HEK293 (cell line): Measurements from ENCODE around the gene EXD1.
A peak's percentile ranks its signal among the peaks of the same experiment; 100 is the strongest.

Experiments used
- BCL11B ChIP-seq: fragments of 450-650 bp; formaldehyde crosslinking; IDR thresholded peaks from 2 replicates; pipeline ENCODE4 v1.5.1; 2016; ENCODE audit warnings: low read depth, missing biosample characterization, missing genetic modification characterization
- FEZF1 ChIP-seq: fragments of 450-650 bp; formaldehyde crosslinking; IDR thresholded peaks from 2 replicates; pipeline ENCODE4 v1.5.1; 2016; ENCODE audit warnings: missing biosample characterization, missing genetic modification characterization
- GLI4 ChIP-seq: fragments of 450-650 bp; formaldehyde crosslinking; IDR thresholded peaks from 2 replicates; pipeline ENCODE4 v1.5.1; 2016; ENCODE audit warnings: missing biosample characterization, missing genetic modification characterization
- KLF1 ChIP-seq: fragments of 450-650 bp; formaldehyde crosslinking; IDR thresholded peaks from 2 replicates; pipeline ENCODE4 v1.5.1; 2016; ENCODE audit warnings: missing biosample characterization, missing genetic modification characterization
- OVOL3 ChIP-seq: fragments of 450-650 bp; formaldehyde crosslinking; IDR thresholded peaks from 2 replicates; pipeline ENCODE4 v1.5.1; 2016; ENCODE audit warnings: missing biosample characterization, missing genetic modification characterization
- SP3 ChIP-seq: fragments of 450-650 bp; formaldehyde crosslinking; IDR thresholded peaks from 2 replicates; pipeline ENCODE4 v1.5.1; 2016; ENCODE audit warnings: missing biosample characterization, missing genetic modification characterization
- ZBTB17 ChIP-seq: fragments of 450-650 bp; formaldehyde crosslinking; IDR thresholded peaks from 2 replicates; pipeline ENCODE4 v1.5.1; 2016; ENCODE audit warnings: missing biosample characterization, missing genetic modification characterization
- ZBTB48 ChIP-seq: fragments of 450-650 bp; formaldehyde crosslinking; IDR thresholded peaks from 2 replicates; pipeline ENCODE4 v1.5.1; 2016; ENCODE audit warnings: missing biosample characterization, missing genetic modification characterization
- ZNF114 ChIP-seq: fragments of 450-650 bp; formaldehyde crosslinking; IDR thresholded peaks from 2 replicates; pipeline ENCODE4 v1.5.0; 2017; ENCODE audit warnings: missing biosample characterization, missing genetic modification characterization
- ZNF133 ChIP-seq: fragments of 450-650 bp; formaldehyde crosslinking; IDR thresholded peaks from 2 replicates; pipeline ENCODE4 v1.5.1; 2016; ENCODE audit warnings: missing biosample characterization, missing genetic modification characterization
- ZNF202 ChIP-seq: fragments of 450-650 bp; formaldehyde crosslinking; IDR thresholded peaks from 2 replicates; pipeline ENCODE4 v1.5.1; 2016; ENCODE audit warnings: missing biosample characterization, missing genetic modification characterization, borderline replicate concordance
- ZNF23 ChIP-seq: fragments of 450-650 bp; formaldehyde crosslinking; IDR thresholded peaks from 2 replicates; pipeline ENCODE4 v1.5.1; 2016; ENCODE audit warnings: missing biosample characterization, missing genetic modification characterization, borderline replicate concordance
- ZNF280C ChIP-seq: fragments of 450-650 bp; formaldehyde crosslinking; IDR thresholded peaks from 2 replicates; pipeline ENCODE4 v1.5.1; 2016; ENCODE audit warnings: missing biosample characterization, missing genetic modification characterization
- ZNF292 ChIP-seq: fragments of 450-650 bp; formaldehyde crosslinking; IDR thresholded peaks from 2 replicates; pipeline ENCODE4 v1.5.1; 2016; ENCODE audit warnings: low read depth, missing biosample characterization, missing genetic modification characterization, borderline replicate concordance
- ZNF311 ChIP-seq: fragments of 450-650 bp; formaldehyde crosslinking; IDR thresholded peaks from 2 replicates; pipeline ENCODE4 v1.5.1; 2017; ENCODE audit warnings: missing biosample characterization, missing genetic modification characterization, borderline replicate concordance
- ZNF335 ChIP-seq: fragments of 450-650 bp; formaldehyde crosslinking; conservative IDR thresholded peaks from 2 replicates; pipeline ENCODE4 v1.5.1; 2016; ENCODE audit warnings: missing biosample characterization, missing genetic modification characterization
- ZNF560 ChIP-seq: fragments of 450-650 bp; formaldehyde crosslinking; IDR thresholded peaks from 2 replicates; pipeline ENCODE4 v1.5.1; 2017; ENCODE audit warnings: missing biosample characterization, missing genetic modification characterization, borderline replicate concordance
- ZNF600 ChIP-seq: fragments of 450-650 bp; formaldehyde crosslinking; IDR thresholded peaks from 2 replicates; pipeline ENCODE4 v1.5.1; 2016; ENCODE audit warnings: missing biosample characterization, missing genetic modification characterization
- ZNF629 ChIP-seq: fragments of 450-650 bp; formaldehyde crosslinking; IDR thresholded peaks from 2 replicates; pipeline ENCODE4 v1.5.1; 2017; ENCODE audit warnings: missing biosample characterization, missing genetic modification characterization
- ZNF658 ChIP-seq: fragments of 450-650 bp; formaldehyde crosslinking; IDR thresholded peaks from 2 replicates; pipeline ENCODE4; 2016; ENCODE audit warnings: missing biosample characterization, missing genetic modification characterization
- ZNF76 ChIP-seq: fragments of 450-650 bp; formaldehyde crosslinking; IDR thresholded peaks from 2 replicates; pipeline ENCODE4; 2016; ENCODE audit warnings: low read depth, missing biosample characterization, missing genetic modification characterization, borderline replicate concordance
- ZNF843 ChIP-seq: fragments of 450-650 bp; formaldehyde crosslinking; IDR thresholded peaks from 2 replicates; pipeline ENCODE4 v1.5.1; 2016; ENCODE audit warnings: missing biosample characterization, missing genetic modification characterization
- TF ChIP-seq, protein P1 (sequence below): fragments of 450-650 bp; formaldehyde crosslinking; IDR thresholded peaks from 2 replicates; pipeline ENCODE4 v1.5.1; 2016; ENCODE audit warnings: missing biosample characterization, missing genetic modification characterization
- TF ChIP-seq, protein P2 (sequence below): fragments of 450-650 bp; IDR thresholded peaks from 2 replicates; pipeline ENCODE4 v1.5.1; 2018; ENCODE audit warnings: missing biosample characterization, mild to moderate bottlenecking, missing genetic modification characterization
- TF ChIP-seq, protein P3 (sequence below): fragments of 450-650 bp; formaldehyde crosslinking; IDR thresholded peaks from 2 replicates; pipeline ENCODE4 v1.5.1; 2016; ENCODE audit warnings: missing biosample characterization, missing genetic modification characterization, borderline replicate concordance
- TF ChIP-seq, protein P4 (sequence below): fragments of 450-650 bp; formaldehyde crosslinking; IDR thresholded peaks from 2 replicates; pipeline ENCODE4 v1.5.1; 2016; ENCODE audit warnings: missing biosample characterization, missing genetic modification characterization

EXD1 gene

GRCh38 chr15:41241221-41241964 lies 10.8 kb upstream of the EXD1 start (continued):
- TF ChIP-seq, protein P1, sequence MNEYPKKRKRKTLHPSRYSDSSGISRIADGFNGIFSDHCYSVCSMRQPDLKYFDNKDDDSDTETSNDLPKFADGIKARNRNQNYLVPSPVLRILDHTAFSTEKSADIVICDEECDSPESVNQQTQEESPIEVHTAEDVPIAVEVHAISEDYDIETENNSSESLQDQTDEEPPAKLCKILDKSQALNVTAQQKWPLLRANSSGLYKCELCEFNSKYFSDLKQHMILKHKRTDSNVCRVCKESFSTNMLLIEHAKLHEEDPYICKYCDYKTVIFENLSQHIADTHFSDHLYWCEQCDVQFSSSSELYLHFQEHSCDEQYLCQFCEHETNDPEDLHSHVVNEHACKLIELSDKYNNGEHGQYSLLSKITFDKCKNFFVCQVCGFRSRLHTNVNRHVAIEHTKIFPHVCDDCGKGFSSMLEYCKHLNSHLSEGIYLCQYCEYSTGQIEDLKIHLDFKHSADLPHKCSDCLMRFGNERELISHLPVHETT (tag by site-specific recombination) = no peak
- no peak for TF ChIP-seq ZNF560 (tag by site-specific recombination)
- TF ChIP-seq KLF1 (tag by site-specific recombination) = no peak
- TF ChIP-seq ZNF280C (tag by site-specific recombination) = no peak
- TF ChIP-seq BCL11B (tag by site-specific recombination) = no peak
- no peak for TF ChIP-seq ZNF202 (tag by site-specific recombination)
- TF ChIP-seq ZNF311 (tag by site-specific recombination) = no peak
- TF ChIP-seq, protein P2, sequence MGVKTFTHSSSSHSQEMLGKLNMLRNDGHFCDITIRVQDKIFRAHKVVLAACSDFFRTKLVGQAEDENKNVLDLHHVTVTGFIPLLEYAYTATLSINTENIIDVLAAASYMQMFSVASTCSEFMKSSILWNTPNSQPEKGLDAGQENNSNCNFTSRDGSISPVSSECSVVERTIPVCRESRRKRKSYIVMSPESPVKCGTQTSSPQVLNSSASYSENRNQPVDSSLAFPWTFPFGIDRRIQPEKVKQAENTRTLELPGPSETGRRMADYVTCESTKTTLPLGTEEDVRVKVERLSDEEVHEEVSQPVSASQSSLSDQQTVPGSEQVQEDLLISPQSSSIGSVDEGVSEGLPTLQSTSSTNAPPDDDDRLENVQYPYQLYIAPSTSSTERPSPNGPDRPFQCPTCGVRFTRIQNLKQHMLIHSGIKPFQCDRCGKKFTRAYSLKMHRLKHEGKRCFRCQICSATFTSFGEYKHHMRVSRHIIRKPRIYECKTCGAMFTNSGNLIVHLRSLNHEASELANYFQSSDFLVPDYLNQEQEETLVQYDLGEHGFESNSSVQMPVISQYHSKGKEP (tag by site-specific recombination) = peak; percentile 84
- TF ChIP-seq SP3 (tag by site-specific recombination) = no peak
- no peak for TF ChIP-seq ZNF335
- TF ChIP-seq FEZF1 (tag by site-specific recombination) = peak; percentile 32; the same call in 1 of the 2 replicates
- TF ChIP-seq ZNF600 (tag by site-specific recombination) = no peak; the same call in 1 of the 2 replicates
- no peak for TF ChIP-seq ZNF843 (tag by site-specific recombination)
- no peak for TF ChIP-seq ZBTB48
- no peak for TF ChIP-seq ZNF23 (tag by site-specific recombination)
- TF ChIP-seq ZNF133 (tag by site-specific recombination) = no peak
- 0 out of 2 replicates have a peak, but pooled peaks have one; percentile 37 for TF ChIP-seq ZNF629 (tag by site-specific recombination)
- TF ChIP-seq, protein P3, sequence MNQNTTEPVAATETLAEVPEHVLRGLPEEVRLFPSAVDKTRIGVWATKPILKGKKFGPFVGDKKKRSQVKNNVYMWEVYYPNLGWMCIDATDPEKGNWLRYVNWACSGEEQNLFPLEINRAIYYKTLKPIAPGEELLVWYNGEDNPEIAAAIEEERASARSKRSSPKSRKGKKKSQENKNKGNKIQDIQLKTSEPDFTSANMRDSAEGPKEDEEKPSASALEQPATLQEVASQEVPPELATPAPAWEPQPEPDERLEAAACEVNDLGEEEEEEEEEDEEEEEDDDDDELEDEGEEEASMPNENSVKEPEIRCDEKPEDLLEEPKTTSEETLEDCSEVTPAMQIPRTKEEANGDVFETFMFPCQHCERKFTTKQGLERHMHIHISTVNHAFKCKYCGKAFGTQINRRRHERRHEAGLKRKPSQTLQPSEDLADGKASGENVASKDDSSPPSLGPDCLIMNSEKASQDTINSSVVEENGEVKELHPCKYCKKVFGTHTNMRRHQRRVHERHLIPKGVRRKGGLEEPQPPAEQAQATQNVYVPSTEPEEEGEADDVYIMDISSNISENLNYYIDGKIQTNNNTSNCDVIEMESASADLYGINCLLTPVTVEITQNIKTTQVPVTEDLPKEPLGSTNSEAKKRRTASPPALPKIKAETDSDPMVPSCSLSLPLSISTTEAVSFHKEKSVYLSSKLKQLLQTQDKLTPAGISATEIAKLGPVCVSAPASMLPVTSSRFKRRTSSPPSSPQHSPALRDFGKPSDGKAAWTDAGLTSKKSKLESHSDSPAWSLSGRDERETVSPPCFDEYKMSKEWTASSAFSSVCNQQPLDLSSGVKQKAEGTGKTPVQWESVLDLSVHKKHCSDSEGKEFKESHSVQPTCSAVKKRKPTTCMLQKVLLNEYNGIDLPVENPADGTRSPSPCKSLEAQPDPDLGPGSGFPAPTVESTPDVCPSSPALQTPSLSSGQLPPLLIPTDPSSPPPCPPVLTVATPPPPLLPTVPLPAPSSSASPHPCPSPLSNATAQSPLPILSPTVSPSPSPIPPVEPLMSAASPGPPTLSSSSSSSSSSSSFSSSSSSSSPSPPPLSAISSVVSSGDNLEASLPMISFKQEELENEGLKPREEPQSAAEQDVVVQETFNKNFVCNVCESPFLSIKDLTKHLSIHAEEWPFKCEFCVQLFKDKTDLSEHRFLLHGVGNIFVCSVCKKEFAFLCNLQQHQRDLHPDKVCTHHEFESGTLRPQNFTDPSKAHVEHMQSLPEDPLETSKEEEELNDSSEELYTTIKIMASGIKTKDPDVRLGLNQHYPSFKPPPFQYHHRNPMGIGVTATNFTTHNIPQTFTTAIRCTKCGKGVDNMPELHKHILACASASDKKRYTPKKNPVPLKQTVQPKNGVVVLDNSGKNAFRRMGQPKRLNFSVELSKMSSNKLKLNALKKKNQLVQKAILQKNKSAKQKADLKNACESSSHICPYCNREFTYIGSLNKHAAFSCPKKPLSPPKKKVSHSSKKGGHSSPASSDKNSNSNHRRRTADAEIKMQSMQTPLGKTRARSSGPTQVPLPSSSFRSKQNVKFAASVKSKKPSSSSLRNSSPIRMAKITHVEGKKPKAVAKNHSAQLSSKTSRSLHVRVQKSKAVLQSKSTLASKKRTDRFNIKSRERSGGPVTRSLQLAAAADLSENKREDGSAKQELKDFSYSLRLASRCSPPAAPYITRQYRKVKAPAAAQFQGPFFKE (tag by site-specific recombination) = no peak
- no peak for TF ChIP-seq ZNF114 (tag by site-specific recombination)
- TF ChIP-seq ZNF292 (tag by site-specific recombination) = no peak
- TF ChIP-seq ZBTB17 (tag by site-specific recombination) = peak; percentile 90
- no peak for TF ChIP-seq GLI4 (tag by site-specific recombination)
- no peak for TF ChIP-seq ZNF76 (tag by site-specific recombination)
- TF ChIP-seq ZNF658 (tag by site-specific recombination) = no peak
- TF ChIP-seq OVOL3 (tag by site-specific recombination) = no peak
- TF ChIP-seq, protein P4, sequence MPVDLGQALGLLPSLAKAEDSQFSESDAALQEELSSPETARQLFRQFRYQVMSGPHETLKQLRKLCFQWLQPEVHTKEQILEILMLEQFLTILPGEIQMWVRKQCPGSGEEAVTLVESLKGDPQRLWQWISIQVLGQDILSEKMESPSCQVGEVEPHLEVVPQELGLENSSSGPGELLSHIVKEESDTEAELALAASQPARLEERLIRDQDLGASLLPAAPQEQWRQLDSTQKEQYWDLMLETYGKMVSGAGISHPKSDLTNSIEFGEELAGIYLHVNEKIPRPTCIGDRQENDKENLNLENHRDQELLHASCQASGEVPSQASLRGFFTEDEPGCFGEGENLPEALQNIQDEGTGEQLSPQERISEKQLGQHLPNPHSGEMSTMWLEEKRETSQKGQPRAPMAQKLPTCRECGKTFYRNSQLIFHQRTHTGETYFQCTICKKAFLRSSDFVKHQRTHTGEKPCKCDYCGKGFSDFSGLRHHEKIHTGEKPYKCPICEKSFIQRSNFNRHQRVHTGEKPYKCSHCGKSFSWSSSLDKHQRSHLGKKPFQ (tag by site-specific recombination) = no peak
